ENCODE data around the gene ATP10A. TPM values are rescaled to one million over a fixed set of nuclear protein-coding genes. Genes with fewer than 3 reads are reported as not detected.

Gene ATP10A
- polyA plus RNA-seq, 1 of the 3 experiments (the other 2 are of a cell fraction): not detected

DNA sequence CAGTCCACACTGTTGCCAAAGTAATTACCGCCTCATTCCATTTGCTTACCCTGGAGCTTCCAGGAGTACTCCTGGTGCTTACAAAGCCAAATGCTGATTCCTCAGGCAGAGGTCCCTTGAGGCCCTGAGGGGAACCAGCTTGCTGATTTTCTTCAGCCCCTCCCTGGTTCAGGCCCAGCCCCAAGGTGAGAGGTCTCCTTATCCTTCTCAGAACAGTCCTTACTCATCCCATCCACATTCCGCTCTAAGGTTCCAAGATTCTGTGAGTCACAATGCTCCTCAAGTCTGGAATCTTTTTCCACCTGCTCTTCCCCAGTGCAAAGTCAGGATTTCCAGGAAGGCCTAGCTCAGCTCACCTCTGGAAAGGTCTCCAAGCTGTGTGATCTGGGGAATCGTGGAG is 1.8 kb upstream of the ATP10A start:
- TF ChIP-seq, protein P1, sequence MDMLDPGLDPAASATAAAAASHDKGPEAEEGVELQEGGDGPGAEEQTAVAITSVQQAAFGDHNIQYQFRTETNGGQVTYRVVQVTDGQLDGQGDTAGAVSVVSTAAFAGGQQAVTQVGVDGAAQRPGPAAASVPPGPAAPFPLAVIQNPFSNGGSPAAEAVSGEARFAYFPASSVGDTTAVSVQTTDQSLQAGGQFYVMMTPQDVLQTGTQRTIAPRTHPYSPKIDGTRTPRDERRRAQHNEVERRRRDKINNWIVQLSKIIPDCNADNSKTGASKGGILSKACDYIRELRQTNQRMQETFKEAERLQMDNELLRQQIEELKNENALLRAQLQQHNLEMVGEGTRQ (IDR thresholded peaks at IDR 0.05; ENCODE audit: borderline replicate concordance, low read depth, low read length): no peak
- ChIA-PET POLR2A (no interaction called here), CTCF (no interaction called here)

DNA sequence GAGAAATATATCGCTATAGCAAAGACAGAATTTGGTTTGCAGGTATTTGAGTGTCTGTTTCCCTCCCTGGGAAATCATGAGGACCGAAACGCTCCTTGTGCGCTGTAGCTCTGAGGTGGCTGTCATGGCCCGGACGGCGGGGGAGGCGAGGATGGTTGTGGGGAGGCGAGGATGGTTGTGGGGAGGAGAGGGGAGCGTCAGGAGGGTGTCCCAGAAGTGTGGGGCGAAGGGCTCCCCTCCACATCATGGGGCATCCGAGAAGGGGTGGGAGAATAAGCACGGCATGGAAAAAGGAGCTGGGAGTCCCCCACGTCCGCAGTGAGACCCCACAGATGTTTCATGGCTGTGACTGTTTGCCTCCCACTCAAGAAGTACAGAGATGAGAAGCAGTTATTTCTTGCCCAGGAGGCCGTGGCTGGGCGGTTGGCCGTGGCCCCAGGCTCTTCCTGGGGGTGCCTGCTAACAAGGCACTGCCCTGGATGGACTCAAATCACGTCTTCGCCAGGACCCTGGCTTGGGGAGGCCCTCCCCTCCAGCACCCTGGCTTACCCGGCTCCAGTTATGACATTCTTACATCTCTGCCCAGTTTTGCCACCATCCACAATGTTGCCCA is 947 bp upstream of the ATP10A start:
- H2AFZ ChIP-seq (ENCODE audit: low read depth): no peak overlapping the region
- TF ChIP-seq JUND (IDR thresholded peaks at IDR 0.05): no peak
- TF ChIP-seq, protein P2, sequence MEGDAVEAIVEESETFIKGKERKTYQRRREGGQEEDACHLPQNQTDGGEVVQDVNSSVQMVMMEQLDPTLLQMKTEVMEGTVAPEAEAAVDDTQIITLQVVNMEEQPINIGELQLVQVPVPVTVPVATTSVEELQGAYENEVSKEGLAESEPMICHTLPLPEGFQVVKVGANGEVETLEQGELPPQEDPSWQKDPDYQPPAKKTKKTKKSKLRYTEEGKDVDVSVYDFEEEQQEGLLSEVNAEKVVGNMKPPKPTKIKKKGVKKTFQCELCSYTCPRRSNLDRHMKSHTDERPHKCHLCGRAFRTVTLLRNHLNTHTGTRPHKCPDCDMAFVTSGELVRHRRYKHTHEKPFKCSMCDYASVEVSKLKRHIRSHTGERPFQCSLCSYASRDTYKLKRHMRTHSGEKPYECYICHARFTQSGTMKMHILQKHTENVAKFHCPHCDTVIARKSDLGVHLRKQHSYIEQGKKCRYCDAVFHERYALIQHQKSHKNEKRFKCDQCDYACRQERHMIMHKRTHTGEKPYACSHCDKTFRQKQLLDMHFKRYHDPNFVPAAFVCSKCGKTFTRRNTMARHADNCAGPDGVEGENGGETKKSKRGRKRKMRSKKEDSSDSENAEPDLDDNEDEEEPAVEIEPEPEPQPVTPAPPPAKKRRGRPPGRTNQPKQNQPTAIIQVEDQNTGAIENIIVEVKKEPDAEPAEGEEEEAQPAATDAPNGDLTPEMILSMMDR (IDR thresholded peaks at IDR 0.05): no peak
- no peak for TF ChIP-seq GATA2 (CRISPR knock-in tag; IDR thresholded peaks at IDR 0.05)
- TF ChIP-seq MEF2A (IDR thresholded peaks at IDR 0.05; ENCODE audit: borderline replicate concordance, low read depth): no peak
- no peak overlapping the region for H3K9ac ChIP-seq
- peak overlapping the region; percentile 41; the same call in 1 of the 2 replicates for H3K4me2 ChIP-seq
- H3F3A ChIP-seq (replicated peaks; ENCODE audit: insufficient read depth): no peaks in the 10 kb centered on the region
- no peaks in the 10 kb centered on the region for H3K36me3 ChIP-seq (replicated peaks in 1 of 2; ENCODE audit: control insufficient read depth in 1 of 2, insufficient read depth in 2 of 2, low read length in 1 of 2)
- H3K27ac ChIP-seq (ENCODE audit: low read depth in 2 of 2, low read length in 1 of 2): no peak overlapping the region
- H3K79me2 ChIP-seq (ENCODE audit: insufficient read depth): no peaks in the 10 kb centered on the region
- no peaks in the 10 kb centered on the region for H3K9me3 ChIP-seq
- POLR2A ChIA-PET: no interaction called here
- H3K4me3 ChIP-seq (ENCODE audit: low read depth in 2 of 2, low read length in 1 of 2): no peak overlapping the region
- CTCF ChIA-PET: no interaction called here
- DNase-seq: no peak
- H3K9me2 ChIP-seq: no peaks in the 10 kb centered on the region
- H3K4me1 ChIP-seq (ENCODE audit: control insufficient read depth in 1 of 2, insufficient read depth in 2 of 2, low read depth in 1 of 2, low read length in 1 of 2): no peaks in the 10 kb centered on the region; a peak in 1 of 4 replicates
- 70% methylated on average over 16 of the region's 21 CpGs for WGBS (ENCODE audit: low lambda C conversion rate)
- H4K20me1 ChIP-seq (ENCODE audit: insufficient read depth): no peaks in the 10 kb centered on the region
- H3K27me3 ChIP-seq (ENCODE audit: insufficient read depth): no peaks in the 10 kb centered on the region

More for the DNA sequence above, 1.8 kb upstream of the ATP10A start:
- no peaks in the 10 kb centered on the region for H3K27me3 ChIP-seq (ENCODE audit: insufficient read depth)
- H3K36me3 ChIP-seq (replicated peaks in 1 of 2; ENCODE audit: control insufficient read depth in 1 of 2, insufficient read depth in 2 of 2, low read length in 1 of 2): no peaks in the 10 kb centered on the region
- no peak overlapping the region for H3K27ac ChIP-seq (ENCODE audit: low read depth in 2 of 2, low read length in 1 of 2)
- H3F3A ChIP-seq (replicated peaks; ENCODE audit: insufficient read depth): no peaks in the 10 kb centered on the region
- DNase-seq: no peak
- no peak overlapping the region for H2AFZ ChIP-seq (ENCODE audit: low read depth)
- 69% methylated on average over 3 of the region's 3 CpGs for WGBS (ENCODE audit: low lambda C conversion rate)
- no peaks in the 10 kb centered on the region for H3K9me3 ChIP-seq
- no peaks in the 10 kb centered on the region for H3K9me2 ChIP-seq
- H3K79me2 ChIP-seq (ENCODE audit: insufficient read depth): no peaks in the 10 kb centered on the region
- H3K4me1 ChIP-seq (ENCODE audit: control insufficient read depth in 1 of 2, insufficient read depth in 2 of 2, low read depth in 1 of 2, low read length in 1 of 2): no peaks in the 10 kb centered on the region; a peak in 1 of 4 replicates
- H4K20me1 ChIP-seq (ENCODE audit: insufficient read depth): no peaks in the 10 kb centered on the region
- H3K4me2 ChIP-seq: no peak overlapping the region
- H3K4me3 ChIP-seq (ENCODE audit: low read depth in 2 of 2, low read length in 1 of 2): no peak overlapping the region
- H3K9ac ChIP-seq: no peak overlapping the region

DNA sequence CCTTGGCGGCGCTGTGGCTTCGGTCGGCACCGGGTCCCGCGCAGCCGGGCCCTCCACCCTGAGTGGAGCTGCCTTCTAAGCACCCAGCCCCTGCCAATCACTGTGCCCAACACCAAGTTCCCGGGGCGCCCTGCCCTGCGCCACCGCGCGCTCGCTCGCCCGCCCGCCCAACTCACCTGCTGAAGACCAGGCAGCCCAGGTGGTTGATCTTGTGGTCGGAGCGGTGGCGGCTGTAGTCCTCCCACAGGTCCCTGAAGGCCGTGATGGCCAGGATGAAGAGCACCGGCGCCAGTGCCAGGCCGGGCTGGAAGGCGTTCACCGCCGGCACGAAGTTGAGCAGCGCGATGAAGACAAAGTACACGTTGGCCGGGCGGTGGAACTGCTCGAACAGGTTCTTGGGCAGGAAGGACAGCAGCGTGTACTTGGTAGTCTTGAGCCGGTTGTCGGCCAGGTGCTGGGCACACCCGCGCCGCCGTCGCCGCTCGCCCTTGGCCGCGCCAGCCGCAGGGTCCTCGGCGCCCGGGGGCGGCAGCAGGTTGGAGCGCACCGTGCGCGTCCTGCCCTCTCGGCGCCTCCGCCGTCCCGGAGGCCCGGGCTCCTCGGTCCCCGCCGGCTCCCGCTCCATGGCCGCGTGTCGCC is 536 bp downstream of the ATP10A start:
- Histone ChIP-seq H3K27ac (ENCODE audit: low read depth in 2 of 2, low read length in 1 of 2) (no peak overlapping the region), H3K9me2 (no peaks in the 10 kb centered on the region), H3K79me2 (ENCODE audit: insufficient read depth) (no peaks in the 10 kb centered on the region), H3F3A (replicated peaks; ENCODE audit: insufficient read depth) (no peaks in the 10 kb centered on the region), H3K27me3 (ENCODE audit: insufficient read depth) (no peaks in the 10 kb centered on the region), H2AFZ (ENCODE audit: low read depth) (no peak overlapping the region), H3K36me3 (replicated peaks in 1 of 2; ENCODE audit: control insufficient read depth in 1 of 2, insufficient read depth in 2 of 2, low read length in 1 of 2) (no peaks in the 10 kb centered on the region), H3K4me3 (ENCODE audit: low read depth in 2 of 2, low read length in 1 of 2) (peak overlapping the region in 1 of 2 experiments; percentile 7; a peak in 1 of 4 replicates), H3K9me3 (no peaks in the 10 kb centered on the region), H3K9ac (no peak overlapping the region), H3K4me2 (no peak overlapping the region; the same call in 1 of the 2 replicates), H3K4me1 (ENCODE audit: control insufficient read depth in 1 of 2, insufficient read depth in 2 of 2, low read depth in 1 of 2, low read length in 1 of 2) (no peaks in the 10 kb centered on the region; a peak in 1 of 4 replicates), H4K20me1 (ENCODE audit: insufficient read depth) (no peaks in the 10 kb centered on the region)
- DNase-seq: no peak
- POLR2A ChIA-PET: no interaction called here
- 6% methylated on average over 16 of the region's 69 CpGs for WGBS (ENCODE audit: low lambda C conversion rate)
- CTCF ChIA-PET: no interaction called here
- TF ChIP-seq, protein P3, sequence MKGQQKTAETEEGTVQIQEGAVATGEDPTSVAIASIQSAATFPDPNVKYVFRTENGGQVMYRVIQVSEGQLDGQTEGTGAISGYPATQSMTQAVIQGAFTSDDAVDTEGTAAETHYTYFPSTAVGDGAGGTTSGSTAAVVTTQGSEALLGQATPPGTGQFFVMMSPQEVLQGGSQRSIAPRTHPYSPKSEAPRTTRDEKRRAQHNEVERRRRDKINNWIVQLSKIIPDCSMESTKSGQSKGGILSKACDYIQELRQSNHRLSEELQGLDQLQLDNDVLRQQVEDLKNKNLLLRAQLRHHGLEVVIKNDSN (IDR thresholded peaks at IDR 0.05; ENCODE audit: borderline replicate concordance, low read depth): no peak
- no peak for TF ChIP-seq JUND (IDR thresholded peaks at IDR 0.05)
- TF ChIP-seq SIN3A (IDR thresholded peaks at IDR 0.05; ENCODE audit: borderline replicate concordance, low read depth, low read length): no peak
- no peak for TF ChIP-seq FOXJ3 (CRISPR knock-in tag; IDR thresholded peaks at IDR 0.05)
- TF ChIP-seq POLR2AphosphoS5 (IDR thresholded peaks at IDR 0.05; ENCODE audit: low read depth, low read length): no peak
- TF ChIP-seq, protein P2 (IDR thresholded peaks at IDR 0.05): no peak
- no peak for TF ChIP-seq RFX5 (IDR thresholded peaks at IDR 0.05; ENCODE audit: low read length)
- TF ChIP-seq, protein P4, sequence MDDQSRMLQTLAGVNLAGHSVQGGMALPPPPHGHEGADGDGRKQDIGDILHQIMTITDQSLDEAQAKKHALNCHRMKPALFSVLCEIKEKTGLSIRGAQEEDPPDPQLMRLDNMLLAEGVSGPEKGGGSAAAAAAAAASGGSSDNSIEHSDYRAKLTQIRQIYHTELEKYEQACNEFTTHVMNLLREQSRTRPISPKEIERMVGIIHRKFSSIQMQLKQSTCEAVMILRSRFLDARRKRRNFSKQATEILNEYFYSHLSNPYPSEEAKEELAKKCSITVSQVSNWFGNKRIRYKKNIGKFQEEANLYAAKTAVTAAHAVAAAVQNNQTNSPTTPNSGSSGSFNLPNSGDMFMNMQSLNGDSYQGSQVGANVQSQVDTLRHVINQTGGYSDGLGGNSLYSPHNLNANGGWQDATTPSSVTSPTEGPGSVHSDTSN (IDR thresholded peaks at IDR 0.05): no peak
- no peak for TF ChIP-seq EZH2phosphoT487 (IDR thresholded peaks at IDR 0.05; ENCODE audit: borderline replicate concordance, low read depth)
- no peak for TF ChIP-seq CHD2 (IDR thresholded peaks at IDR 0.05; ENCODE audit: low read length, partially characterized antibody)
